Osteoblast (primary cell): Measurements from ENCODE around the gene ZSCAN18. TPM values are rescaled to one million over a fixed set of nuclear protein-coding genes. Genes with fewer than 3 reads are reported as not detected.

Experiments used
- DNase-seq: peaks from one replicate; pipeline ENCODE4 v3.0.0; 2011; ENCODE audit warnings: low spot score, mixed read lengths; ENCODE audit not compliant: insufficient read length; ENCODE audit errors: missing footprints
- H2AFZ ChIP-seq: 2 replicates; pipeline ENCODE4 v1.6.0; 2011; ENCODE audit warnings: mild to moderate bottlenecking, low read length
- H3K27ac ChIP-seq: 2 replicates; pipeline ENCODE4 v1.5.1; 2011; ENCODE audit warnings: mild to moderate bottlenecking, low read depth, low read length, moderate library complexity
- H3K27me3 ChIP-seq: 2 replicates; pipeline ENCODE4 v1.6.0; 2012; ENCODE audit warnings: mild to moderate bottlenecking, control low read depth, inconsistent platforms, low read length, moderate library complexity; ENCODE audit not compliant: insufficient read depth
- H3K36me3 ChIP-seq: 2 replicates; pipeline ENCODE4 v1.5.1; 2011; ENCODE audit warnings: mild to moderate bottlenecking, low read length, control low read depth, moderate library complexity; ENCODE audit not compliant: insufficient read depth
- H3K4me1 ChIP-seq: 2 replicates; pipeline ENCODE4 v1.5.1; 2011; ENCODE audit warnings: mild to moderate bottlenecking, low read length, control low read depth, moderate library complexity; ENCODE audit not compliant: insufficient read depth
- H3K4me2 ChIP-seq: 2 replicates; pipeline ENCODE4 v1.6.0; 2011; ENCODE audit warnings: mild to moderate bottlenecking, low read length; ENCODE audit not compliant: insufficient read depth
- H3K4me3 ChIP-seq: fragments of 200-600 bp; sonication (generic); 3 replicates; pipeline ENCODE4 v1.5.1; 2012; ENCODE audit warnings: mild to moderate bottlenecking, low read length, inconsistent platforms; ENCODE audit not compliant: insufficient read depth
- H3K79me2 ChIP-seq: 2 replicates; pipeline ENCODE4 v1.6.0; 2012; ENCODE audit warnings: mild to moderate bottlenecking, low read length, control low read depth, inconsistent platforms; ENCODE audit not compliant: insufficient read depth
- H3K9me3 ChIP-seq: 2 replicates; pipeline ENCODE4 v1.5.1; 2011; ENCODE audit warnings: low read depth, low read length, control low read depth
- H4K20me1 ChIP-seq: 2 replicates; pipeline ENCODE4 v1.6.0; 2012; ENCODE audit warnings: mild to moderate bottlenecking, low read length, control low read depth; ENCODE audit not compliant: insufficient read depth
- CTCF ChIP-seq: IDR thresholded peaks from 2 replicates; pipeline ENCODE4 v1.5.1; 2011; ENCODE audit warnings: mild to moderate bottlenecking, low read depth, low read length, moderate library complexity; ENCODE audit errors: extremely low read depth
- total RNA-seq: library from RNA; depleted of rRNA; stranded (reverse); fragments of >200 nt; gene quantifications from 2 replicates; pipeline ENCODE4 v1.2.3, GENCODE V29; 2012

Gene ZSCAN18
- total RNA-seq, 1 donor = 60.4 TPM

- DNase-seq = peak; percentile 80
- H3K27me3 ChIP-seq = no peaks in the 10 kb centered on the region
- H3K4me3 ChIP-seq = no peak overlapping the region
- no peak overlapping the region for H3K27ac ChIP-seq
- H2AFZ ChIP-seq = no peak overlapping the region
- H3K4me1 ChIP-seq = no peaks in the 10 kb centered on the region
- no peaks in the 10 kb centered on the region for H4K20me1 ChIP-seq
- H3K36me3 ChIP-seq = no peaks in the 10 kb centered on the region
- no peaks in the 10 kb centered on the region for H3K79me2 ChIP-seq
- H3K9me3 ChIP-seq = no peaks in the 10 kb centered on the region
- no peak for TF ChIP-seq CTCF
- no peak overlapping the region for H3K4me2 ChIP-seq
Measured at GRCh38 chr19:58037927-58038687, 59.9 kb downstream of the ZSCAN18 start.

- no peaks in the 10 kb centered on the region for H3K9me3 ChIP-seq
- H3K4me2 ChIP-seq = no peak overlapping the region
- H4K20me1 ChIP-seq = no peaks in the 10 kb centered on the region
- no peak overlapping the region for H3K4me3 ChIP-seq
- H3K27ac ChIP-seq = no peak overlapping the region
- H3K4me1 ChIP-seq = no peaks in the 10 kb centered on the region
- peak; percentile 69 for DNase-seq
- TF ChIP-seq CTCF = no peak
- H2AFZ ChIP-seq = no peak overlapping the region
- no peaks in the 10 kb centered on the region for H3K79me2 ChIP-seq
- H3K27me3 ChIP-seq = no peaks in the 10 kb centered on the region
- no peaks in the 10 kb centered on the region for H3K36me3 ChIP-seq
Measured at GRCh38 chr19:58035863-58036262, 62.2 kb downstream of the ZSCAN18 start.

- no peak for DNase-seq
- H2AFZ ChIP-seq = no peak overlapping the region
Measured at GRCh38 chr19:58034477-58034793, 63.6 kb downstream of the ZSCAN18 start.

More at GRCh38 chr19:58034477-58034793, 63.6 kb downstream of the ZSCAN18 start:
- no peaks in the 10 kb centered on the region for H3K9me3 ChIP-seq
- H3K36me3 ChIP-seq = no peaks in the 10 kb centered on the region
- TF ChIP-seq CTCF = no peak
- no peak overlapping the region for H3K27ac ChIP-seq
- no peaks in the 10 kb centered on the region for H3K4me1 ChIP-seq
- peak overlapping the region; percentile 18 for H3K4me2 ChIP-seq
- no peaks in the 10 kb centered on the region for H3K27me3 ChIP-seq
- H3K4me3 ChIP-seq = peak overlapping the region; percentile 60
- H3K79me2 ChIP-seq = no peaks in the 10 kb centered on the region
- no peaks in the 10 kb centered on the region for H4K20me1 ChIP-seq

Other genes starting within 250 kb of the ZSCAN18 start
- 21.8 and 26.4 TPM in 2 replicates for gene ZNF587, start 248.4 kb downstream of the ZSCAN18 start, total RNA-seq
- 12.7 and 15.9 TPM in 2 replicates for gene ZNF814, start 209.2 kb downstream of the ZSCAN18 start, total RNA-seq
- gene ZNF417, start 181.6 kb downstream of the ZSCAN18 start, total RNA-seq = 20.6 TPM in 2 replicates
- gene ZNF418, start 162.8 kb downstream of the ZSCAN18 start, total RNA-seq = 4.7 and 5.1 TPM in 2 replicates
- gene ZNF256, start 150.5 kb downstream of the ZSCAN18 start, total RNA-seq = 5.8 and 5.9 TPM in 2 replicates
- gene C19orf18, start 123.7 kb downstream of the ZSCAN18 start, total RNA-seq = 0.36 TPM in 1 of 2 replicates, not detected in the other
- 16.3 and 17.4 TPM in 2 replicates for gene ZNF606, start 95.4 kb downstream of the ZSCAN18 start, total RNA-seq
- gene ZSCAN1, start 64.2 kb downstream of the ZSCAN18 start, total RNA-seq = 0.36 TPM in 1 of 2 replicates, not detected in the other
- gene ZNF135, start 38.9 kb downstream of the ZSCAN18 start, total RNA-seq = 6.5 and 8.3 TPM in 2 replicates
- 11.9 and 12.7 TPM in 2 replicates for gene ZNF329, start 52.6 kb upstream of the ZSCAN18 start, total RNA-seq
- 10.9 and 11.2 TPM in 2 replicates for gene ZNF274, start 84.8 kb upstream of the ZSCAN18 start, total RNA-seq
- gene ZNF544, start 130.7 kb upstream of the ZSCAN18 start, total RNA-seq = 22.1 and 32.9 TPM in 2 replicates
- gene ZNF8, start 180.7 kb upstream of the ZSCAN18 start, total RNA-seq = 8.7 and 8.8 TPM in 2 replicates
- 23.9 and 29.3 TPM in 2 replicates for gene ERVK3-1, start 207.1 kb upstream of the ZSCAN18 start, total RNA-seq
- gene ZSCAN22, start 228.8 kb upstream of the ZSCAN18 start, total RNA-seq = 2.5 and 3.5 TPM in 2 replicates